ENCODE measurements around the gene ZNF687. TPM values are rescaled to one million over a fixed set of nuclear protein-coding genes. Genes with fewer than 3 reads are reported as not detected.

Gene ZNF687
- total RNA-seq, 3 donors from 2014 or later (not counting 1 experiment from before 2014, with no cell fraction given), result 48.1 to 52.2 (median 48.6) TPM

DNA sequence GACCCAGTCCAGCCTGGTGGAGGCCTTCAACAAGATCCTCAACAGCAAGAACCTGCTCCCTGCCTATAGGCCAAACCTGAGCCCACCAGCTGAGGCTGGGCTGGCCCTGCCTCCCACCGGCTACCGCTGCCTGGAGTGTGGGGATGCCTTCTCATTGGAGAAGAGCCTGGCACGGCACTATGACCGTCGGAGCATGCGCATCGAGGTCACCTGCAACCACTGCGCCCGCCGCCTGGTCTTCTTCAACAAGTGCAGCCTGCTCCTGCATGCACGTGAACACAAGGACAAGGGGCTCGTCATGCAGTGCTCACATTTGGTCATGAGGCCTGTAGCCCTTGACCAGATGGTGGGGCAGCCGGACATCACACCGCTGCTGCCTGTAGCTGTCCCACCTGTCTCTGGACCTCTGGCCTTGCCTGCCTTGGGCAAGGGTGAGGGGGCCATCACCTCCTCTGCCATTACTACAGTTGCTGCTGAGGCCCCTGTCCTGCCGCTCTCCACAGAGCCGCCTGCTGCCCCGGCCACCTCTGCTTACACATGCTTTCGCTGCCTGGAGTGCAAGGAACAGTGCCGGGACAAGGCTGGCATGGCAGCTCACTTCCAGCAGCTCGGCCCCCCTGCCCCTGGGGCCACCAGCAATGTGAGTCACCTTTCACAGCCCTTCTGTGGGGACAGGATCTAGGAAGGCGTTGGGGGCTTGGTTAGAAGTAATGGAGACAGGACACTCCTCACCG, 5.8 kb downstream of the ZNF687 start:
- H3K9me3 Mint-ChIP-seq, result no peaks in the 10 kb centered on the region
- H3K36me3 Mint-ChIP-seq, result no peaks in the 10 kb centered on the region
- intact Hi-C loops (cut with micrococcal nuclease), result no loop called here
- no peak for DNase-seq
- H3K27ac ChIP-seq (ENCODE audit: low read length), result no peak overlapping the region
- WGBS (ENCODE audit: insufficient coverage), result 96% methylated on average over 22 of the region's 22 CpGs
- peak overlapping the region; percentile 83 to 86 for H3K27ac Mint-ChIP-seq
- no peaks in the 10 kb centered on the region for H3K9me3 ChIP-seq (ENCODE audit: control insufficient read depth, insufficient read depth, low read length)
- H3K4me1 Mint-ChIP-seq, result peaks cover 60 to 65% of the 10 kb centered on the region in 2 donors
- H3K27me3 ChIP-seq (ENCODE audit: control insufficient read depth, insufficient read depth, low read length), result no peaks in the 10 kb centered on the region
- H3K36me3 ChIP-seq (ENCODE audit: control insufficient read depth, insufficient read depth, low read length), result peaks cover 68% of the 10 kb centered on the region
- TF ChIP-seq, protein P1, sequence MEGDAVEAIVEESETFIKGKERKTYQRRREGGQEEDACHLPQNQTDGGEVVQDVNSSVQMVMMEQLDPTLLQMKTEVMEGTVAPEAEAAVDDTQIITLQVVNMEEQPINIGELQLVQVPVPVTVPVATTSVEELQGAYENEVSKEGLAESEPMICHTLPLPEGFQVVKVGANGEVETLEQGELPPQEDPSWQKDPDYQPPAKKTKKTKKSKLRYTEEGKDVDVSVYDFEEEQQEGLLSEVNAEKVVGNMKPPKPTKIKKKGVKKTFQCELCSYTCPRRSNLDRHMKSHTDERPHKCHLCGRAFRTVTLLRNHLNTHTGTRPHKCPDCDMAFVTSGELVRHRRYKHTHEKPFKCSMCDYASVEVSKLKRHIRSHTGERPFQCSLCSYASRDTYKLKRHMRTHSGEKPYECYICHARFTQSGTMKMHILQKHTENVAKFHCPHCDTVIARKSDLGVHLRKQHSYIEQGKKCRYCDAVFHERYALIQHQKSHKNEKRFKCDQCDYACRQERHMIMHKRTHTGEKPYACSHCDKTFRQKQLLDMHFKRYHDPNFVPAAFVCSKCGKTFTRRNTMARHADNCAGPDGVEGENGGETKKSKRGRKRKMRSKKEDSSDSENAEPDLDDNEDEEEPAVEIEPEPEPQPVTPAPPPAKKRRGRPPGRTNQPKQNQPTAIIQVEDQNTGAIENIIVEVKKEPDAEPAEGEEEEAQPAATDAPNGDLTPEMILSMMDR (IDR thresholded peaks at IDR 0.05), result no peak
- H3K4me1 ChIP-seq (ENCODE audit: control insufficient read depth, insufficient read depth, low read length), result peaks cover 68% of the 10 kb centered on the region
- ATAC-seq, result no peak
- no peaks in the 10 kb centered on the region for H3K27me3 Mint-ChIP-seq (ENCODE audit: low read depth in 2 of 2)
- H3K4me3 ChIP-seq (ENCODE audit: low read length), result no peak overlapping the region
- H3K4me3 Mint-ChIP-seq, result no peak overlapping the region

DNA sequence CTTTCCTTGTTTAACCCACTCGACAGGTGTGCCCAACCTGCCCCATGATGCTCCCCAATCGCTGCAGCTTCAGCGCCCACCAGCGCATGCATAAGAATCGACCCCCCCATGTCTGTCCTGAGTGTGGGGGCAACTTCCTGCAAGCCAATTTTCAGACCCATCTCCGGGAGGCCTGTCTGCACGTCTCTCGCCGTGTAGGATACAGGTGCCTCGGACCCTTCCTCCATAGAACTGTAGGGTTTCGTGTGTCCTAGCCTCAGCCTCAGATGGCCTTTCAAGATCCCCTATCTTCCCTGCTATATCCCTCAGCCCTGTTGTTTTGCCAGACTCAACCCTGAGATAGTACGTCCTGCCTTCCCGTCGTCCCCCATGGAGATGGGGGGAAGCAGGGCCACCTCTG, 6.4 kb downstream of the ZNF687 start:
- Histone ChIP-seq H3K27me3 (ENCODE audit: control insufficient read depth, insufficient read depth, low read length) (no peaks in the 10 kb centered on the region), H3K9me3 (ENCODE audit: control insufficient read depth, insufficient read depth, low read length) (no peaks in the 10 kb centered on the region), H3K4me1 (ENCODE audit: control insufficient read depth, insufficient read depth, low read length) (peaks cover 68% of the 10 kb centered on the region), H3K36me3 (ENCODE audit: control insufficient read depth, insufficient read depth, low read length) (peaks cover 72% of the 10 kb centered on the region), H3K4me3 (ENCODE audit: low read length) (no peak overlapping the region), H3K27ac (ENCODE audit: low read length) (no peak overlapping the region)
- DNase-seq (no peak), ATAC-seq (no peak)
- peak overlapping the region; percentile 83 to 86 for H3K27ac Mint-ChIP-seq
- no peaks in the 10 kb centered on the region for H3K36me3 Mint-ChIP-seq
- H3K27me3 Mint-ChIP-seq (ENCODE audit: low read depth in 2 of 2), result no peaks in the 10 kb centered on the region
- TF ChIP-seq, protein P1 (IDR thresholded peaks at IDR 0.05), result no peak
- H3K9me3 Mint-ChIP-seq, result no peaks in the 10 kb centered on the region
- WGBS (ENCODE audit: insufficient coverage), result 94% methylated on average over 14 of the region's 14 CpGs
- peaks cover 56 to 65% of the 10 kb centered on the region in 2 donors for H3K4me1 Mint-ChIP-seq
- intact Hi-C loops (cut with micrococcal nuclease), result no loop called here
- peak overlapping the region; percentile 49 for H3K4me3 Mint-ChIP-seq

DNA sequence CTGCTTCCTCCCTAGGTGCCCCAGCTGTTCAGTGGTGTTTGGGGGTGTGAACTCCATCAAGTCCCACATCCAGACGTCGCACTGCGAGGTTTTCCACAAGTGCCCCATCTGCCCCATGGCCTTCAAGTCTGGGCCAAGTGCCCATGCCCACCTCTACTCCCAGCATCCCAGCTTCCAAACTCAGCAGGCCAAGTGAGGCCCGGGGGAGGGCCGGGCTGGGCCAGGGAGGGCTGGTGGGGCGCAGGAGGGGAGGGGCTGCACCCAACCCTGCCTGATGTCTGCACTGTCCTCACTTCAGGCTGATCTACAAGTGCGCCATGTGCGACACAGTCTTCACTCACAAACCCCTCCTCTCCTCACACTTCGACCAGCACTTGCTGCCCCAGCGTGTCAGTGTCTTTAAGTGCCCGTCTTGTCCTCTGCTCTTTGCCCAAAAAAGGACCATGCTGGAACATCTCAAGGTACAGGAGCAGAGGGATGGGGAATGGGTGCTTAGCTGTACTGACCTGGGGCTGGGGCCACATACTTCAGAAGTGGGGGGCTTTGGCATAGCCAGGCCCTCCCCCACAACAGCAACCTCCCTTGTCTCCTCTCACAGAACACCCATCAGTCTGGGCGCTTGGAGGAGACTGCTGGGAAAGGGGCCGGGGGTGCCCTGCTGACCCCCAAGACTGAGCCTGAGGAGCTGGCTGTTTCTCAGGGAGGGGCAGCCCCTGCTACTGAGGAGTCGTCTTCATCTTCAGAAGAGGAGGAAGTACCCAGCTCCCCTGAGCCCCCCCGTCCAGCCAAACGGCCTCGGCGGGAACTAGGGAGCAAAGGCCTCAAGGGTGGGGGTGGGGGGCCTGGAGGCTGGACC, 7.2 kb downstream of the ZNF687 start:
- H3K9me3 Mint-ChIP-seq, result no peaks in the 10 kb centered on the region
- DNase-seq, result no peak
- WGBS (ENCODE audit: insufficient coverage), result 75% methylated on average over 18 of the region's 18 CpGs
- no peaks in the 10 kb centered on the region for H3K36me3 Mint-ChIP-seq
- no peak for ATAC-seq
- intact Hi-C loops (cut with micrococcal nuclease), result no loop called here
- peak overlapping the region; percentile 83 to 86 for H3K27ac Mint-ChIP-seq
- H3K4me3 Mint-ChIP-seq, result peak overlapping the region; percentile 53
- H3K36me3 ChIP-seq (ENCODE audit: control insufficient read depth, insufficient read depth, low read length), result peaks cover 80% of the 10 kb centered on the region
- no peaks in the 10 kb centered on the region for H3K27me3 Mint-ChIP-seq (ENCODE audit: low read depth in 2 of 2)
- peaks cover 61% of the 10 kb centered on the region for H3K4me1 ChIP-seq (ENCODE audit: control insufficient read depth, insufficient read depth, low read length)
- TF ChIP-seq, protein P1 (IDR thresholded peaks at IDR 0.05), result no peak
- no peak overlapping the region for H3K4me3 ChIP-seq (ENCODE audit: low read length)
- H3K27me3 ChIP-seq (ENCODE audit: control insufficient read depth, insufficient read depth, low read length), result no peaks in the 10 kb centered on the region
- peak overlapping the region; percentile 69 for H3K27ac ChIP-seq (ENCODE audit: low read length)
- peaks cover 48 to 61% of the 10 kb centered on the region in 2 donors for H3K4me1 Mint-ChIP-seq
- no peaks in the 10 kb centered on the region for H3K9me3 ChIP-seq (ENCODE audit: control insufficient read depth, insufficient read depth, low read length)

All from natural killer cell (primary cell).